GM23338 (cell line): Measurements from ENCODE around the gene TRDN. TPM values are rescaled to one million over a fixed set of nuclear protein-coding genes. Genes with fewer than 3 reads are reported as not detected.

Experiments used
- ATAC-seq: fragments of 200-7000 bp; cut with Tn5 transposase; 3 replicates; pipeline ENCODE4 v1.9.1; 2020
- DNase-seq: peaks from one replicate; pipeline ENCODE4 v3.0.0-alpha.2; 2015; ENCODE audit warnings: low spot score
- H2AFZ ChIP-seq: fragments of 200-600 bp; sonication (generic); 2 replicates; pipeline ENCODE4 v1.8.0; 2016; ENCODE audit warnings: antibody characterized with exemption, mild to moderate bottlenecking, moderate library complexity
- H3F3A ChIP-seq: fragments of 200-600 bp; sonication (generic); replicated peaks from 2 replicates; pipeline ENCODE4 v1.8.0; 2017; ENCODE audit warnings: antibody characterized with exemption, mixed run types, low read depth
- H3K27ac ChIP-seq: fragments of 200-600 bp; sonication (generic); 2 replicates; pipeline ENCODE4 v1.6.1; 2016; ENCODE audit warnings: low read depth
- H3K27me3 ChIP-seq: fragments of 200-600 bp; sonication (generic); 2 replicates; pipeline ENCODE4 v1.8.0; 2016; ENCODE audit warnings: mild to moderate bottlenecking, mixed run types, moderate library complexity; ENCODE audit not compliant: insufficient read depth
- H3K36me3 ChIP-seq: fragments of 200-600 bp; sonication (generic); 2 replicates; pipeline ENCODE4 v1.8.0; 2016; ENCODE audit warnings: mild to moderate bottlenecking; ENCODE audit not compliant: insufficient read depth
- H3K4me1 ChIP-seq: fragments of 200-600 bp; sonication (generic); 2 replicates; pipeline ENCODE4 v1.8.0; 2016; ENCODE audit warnings: mild to moderate bottlenecking, moderate library complexity; ENCODE audit not compliant: insufficient read depth
- H3K4me2 ChIP-seq: fragments of 200-600 bp; sonication (generic); 2 replicates; pipeline ENCODE4 v1.7.1; 2017; ENCODE audit warnings: mixed run types
- H3K4me3 ChIP-seq: fragments of 200-600 bp; sonication (generic); 2 replicates; pipeline ENCODE4 v1.6.1; 2016; ENCODE audit warnings: mixed run types
- H3K79me2 ChIP-seq: fragments of 200-600 bp; sonication (generic); replicated peaks from 2 replicates; pipeline ENCODE4 v1.8.0; 2017; ENCODE audit warnings: mild to moderate bottlenecking; ENCODE audit not compliant: insufficient read depth
- H3K9me2 ChIP-seq: fragments of 200-600 bp; sonication (generic); 2 replicates; pipeline ENCODE4 v1.8.0; 2017; ENCODE audit not compliant: insufficient read depth
- H4K20me1 ChIP-seq: fragments of 200-600 bp; sonication (generic); replicated peaks from 2 replicates; pipeline ENCODE4 v1.8.0; 2017; ENCODE audit warnings: mild to moderate bottlenecking; ENCODE audit not compliant: insufficient read depth
- H3K27ac Mint-ChIP-seq: 2 replicates; pipeline ENCODE4 v1.8.0; 2020; ENCODE audit warnings: inconsistent platforms, mild to moderate bottlenecking, moderate library complexity, mixed read lengths
- H3K27me3 Mint-ChIP-seq: 3 replicates; pipeline ENCODE4 v1.8.0; 2022; ENCODE audit warnings: low read depth, mild to moderate bottlenecking, moderate library complexity, mixed read lengths, inconsistent platforms; ENCODE audit not compliant: insufficient read depth, poor library complexity
- H3K36me3 Mint-ChIP-seq: 3 replicates; pipeline ENCODE4 v1.8.0; 2021; ENCODE audit warnings: low read depth, mild to moderate bottlenecking, inconsistent platforms, moderate library complexity, mixed read lengths
- H3K4me1 Mint-ChIP-seq: 3 replicates; pipeline ENCODE4 v1.8.0; 2020; ENCODE audit warnings: mild to moderate bottlenecking, inconsistent platforms, mixed read lengths
- H3K4me3 Mint-ChIP-seq: 3 replicates; pipeline ENCODE4 v1.8.0; 2021; ENCODE audit warnings: moderate library complexity, mild to moderate bottlenecking, inconsistent platforms, mixed read lengths
- H3K9me3 Mint-ChIP-seq: 3 replicates; pipeline ENCODE4 v1.8.0; 2020; ENCODE audit warnings: moderate library complexity, mild to moderate bottlenecking, inconsistent platforms, mixed read lengths
- CREB1 ChIP-seq: fragments of 250-450 bp; sonication (Bioruptor Pico); IDR thresholded peaks from 2 replicates; pipeline ENCODE4 v1.5.0; 2020; ENCODE audit warnings: low read depth, mild to moderate bottlenecking, moderate library complexity
- CTCF ChIP-seq, 2 experiments: fragments of 200-600 bp in 1 of 2; sonication (generic) in 1 of 2; conservative IDR thresholded peaks; 2 replicates each; pipeline versions ENCODE4 v1.5.1 to v1.6.1; 2016 to 2017; ENCODE audit warnings: antibody characterized with exemption in 2 of 2, low read depth in 2 of 2, mild to moderate bottlenecking in 2 of 2, moderate library complexity in 1 of 2
- EZH2 ChIP-seq: fragments of 200-600 bp; sonication (generic); IDR thresholded peaks from one replicate; pipeline ENCODE4 v1.8.0; 2017; ENCODE audit warnings: antibody characterized with exemption, mild to moderate bottlenecking, low read depth; ENCODE audit not compliant: unreplicated experiment
- EZH2phosphoT487 ChIP-seq: fragments of 200-600 bp; sonication (generic); IDR thresholded peaks from one replicate; pipeline ENCODE4 v1.8.1; 2018; ENCODE audit warnings: antibody characterized with exemption; ENCODE audit not compliant: unreplicated experiment
- JUNB ChIP-seq: IDR thresholded peaks from one replicate; pipeline ENCODE4 v1.6.1; 2016; ENCODE audit warnings: antibody characterized with exemption; ENCODE audit not compliant: unreplicated experiment
- NANOG ChIP-seq: IDR thresholded peaks from 2 replicates; pipeline ENCODE4 v1.6.1; 2016; ENCODE audit warnings: antibody characterized with exemption, borderline replicate concordance
- POLR2AphosphoS5 ChIP-seq: IDR thresholded peaks from 2 replicates; pipeline ENCODE4 v1.6.1; 2016; ENCODE audit warnings: antibody characterized with exemption, low read depth
- STAT1 ChIP-seq: IDR thresholded peaks from one replicate; pipeline ENCODE4 v1.6.1; 2016; ENCODE audit warnings: antibody characterized with exemption; ENCODE audit not compliant: unreplicated experiment
- ZNF114 ChIP-seq: fragments of 250-450 bp; sonication (Bioruptor Pico); IDR thresholded peaks from 2 replicates; pipeline ENCODE4 v1.5.0; 2020; ENCODE audit warnings: mild to moderate bottlenecking, moderate library complexity
- ZNF331 ChIP-seq: fragments of 250-450 bp; sonication (Bioruptor Pico); IDR thresholded peaks from 2 replicates; pipeline ENCODE4 v1.5.0; 2020; ENCODE audit warnings: low read depth, mild to moderate bottlenecking, moderate library complexity
- polyA plus RNA-seq: library from polyadenylated mRNA; unstranded; fragments of >200 nt; fragmentation: Nextera tagmentation; extraction: Ambion mirVana; gene quantifications from 2 replicates; pipeline ENCODE4 v1.2.1, GENCODE V29; 2016
- total RNA-seq: library from RNA; depleted of rRNA; stranded (reverse); fragments of >200 nt; shearing (Covaris generic); gene quantifications from 2 replicates; pipeline ENCODE4 v1.2.3, GENCODE V29; 2014
- TF ChIP-seq, protein P1 (sequence below): IDR thresholded peaks from one replicate; pipeline ENCODE4 v1.6.1; 2018; ENCODE audit warnings: antibody characterized with exemption; ENCODE audit not compliant: unreplicated experiment
- TF ChIP-seq, protein P2 (sequence below): IDR thresholded peaks from 2 replicates; pipeline ENCODE4 v1.6.1; 2016; ENCODE audit warnings: antibody characterized with exemption
- TF ChIP-seq, protein P3 (sequence below): fragments of 250-450 bp; sonication (Bioruptor Pico); IDR thresholded peaks from 2 replicates; pipeline ENCODE4 v1.5.0; 2020; ENCODE audit warnings: mild to moderate bottlenecking, moderate library complexity

The TRDN gene
- total and polyA plus RNA-seq, 2 experiments from 2014 or later, result 35.5 to 137 TPM

GRCh38 chr6:123648723-123649122 is 12.0 kb upstream of the TRDN start:
- Mint-ChIP-seq H3K4me1 (no peaks in the 10 kb centered on the region), H3K9me3 (peaks cover 11% of the 10 kb centered on the region; the same call in 1 of the 3 replicates), H3K27me3 (peaks cover 2% of the 10 kb centered on the region), H3K36me3 (no peaks in the 10 kb centered on the region; the same call in 2 of the 3 replicates), H3K4me3 (no peak overlapping the region), H3K27ac (no peak overlapping the region)
- TF ChIP-seq EZH2phosphoT487, result no peak
- TF ChIP-seq, protein P1, sequence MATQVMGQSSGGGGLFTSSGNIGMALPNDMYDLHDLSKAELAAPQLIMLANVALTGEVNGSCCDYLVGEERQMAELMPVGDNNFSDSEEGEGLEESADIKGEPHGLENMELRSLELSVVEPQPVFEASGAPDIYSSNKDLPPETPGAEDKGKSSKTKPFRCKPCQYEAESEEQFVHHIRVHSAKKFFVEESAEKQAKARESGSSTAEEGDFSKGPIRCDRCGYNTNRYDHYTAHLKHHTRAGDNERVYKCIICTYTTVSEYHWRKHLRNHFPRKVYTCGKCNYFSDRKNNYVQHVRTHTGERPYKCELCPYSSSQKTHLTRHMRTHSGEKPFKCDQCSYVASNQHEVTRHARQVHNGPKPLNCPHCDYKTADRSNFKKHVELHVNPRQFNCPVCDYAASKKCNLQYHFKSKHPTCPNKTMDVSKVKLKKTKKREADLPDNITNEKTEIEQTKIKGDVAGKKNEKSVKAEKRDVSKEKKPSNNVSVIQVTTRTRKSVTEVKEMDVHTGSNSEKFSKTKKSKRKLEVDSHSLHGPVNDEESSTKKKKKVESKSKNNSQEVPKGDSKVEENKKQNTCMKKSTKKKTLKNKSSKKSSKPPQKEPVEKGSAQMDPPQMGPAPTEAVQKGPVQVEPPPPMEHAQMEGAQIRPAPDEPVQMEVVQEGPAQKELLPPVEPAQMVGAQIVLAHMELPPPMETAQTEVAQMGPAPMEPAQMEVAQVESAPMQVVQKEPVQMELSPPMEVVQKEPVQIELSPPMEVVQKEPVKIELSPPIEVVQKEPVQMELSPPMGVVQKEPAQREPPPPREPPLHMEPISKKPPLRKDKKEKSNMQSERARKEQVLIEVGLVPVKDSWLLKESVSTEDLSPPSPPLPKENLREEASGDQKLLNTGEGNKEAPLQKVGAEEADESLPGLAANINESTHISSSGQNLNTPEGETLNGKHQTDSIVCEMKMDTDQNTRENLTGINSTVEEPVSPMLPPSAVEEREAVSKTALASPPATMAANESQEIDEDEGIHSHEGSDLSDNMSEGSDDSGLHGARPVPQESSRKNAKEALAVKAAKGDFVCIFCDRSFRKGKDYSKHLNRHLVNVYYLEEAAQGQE, result no peak
- TF ChIP-seq, protein P2, sequence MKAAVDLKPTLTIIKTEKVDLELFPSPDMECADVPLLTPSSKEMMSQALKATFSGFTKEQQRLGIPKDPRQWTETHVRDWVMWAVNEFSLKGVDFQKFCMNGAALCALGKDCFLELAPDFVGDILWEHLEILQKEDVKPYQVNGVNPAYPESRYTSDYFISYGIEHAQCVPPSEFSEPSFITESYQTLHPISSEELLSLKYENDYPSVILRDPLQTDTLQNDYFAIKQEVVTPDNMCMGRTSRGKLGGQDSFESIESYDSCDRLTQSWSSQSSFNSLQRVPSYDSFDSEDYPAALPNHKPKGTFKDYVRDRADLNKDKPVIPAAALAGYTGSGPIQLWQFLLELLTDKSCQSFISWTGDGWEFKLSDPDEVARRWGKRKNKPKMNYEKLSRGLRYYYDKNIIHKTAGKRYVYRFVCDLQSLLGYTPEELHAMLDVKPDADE, result no peak
- no peak for TF ChIP-seq STAT1
- no peak for TF ChIP-seq POLR2AphosphoS5
- no peak for TF ChIP-seq EZH2
- TF ChIP-seq, protein P3, sequence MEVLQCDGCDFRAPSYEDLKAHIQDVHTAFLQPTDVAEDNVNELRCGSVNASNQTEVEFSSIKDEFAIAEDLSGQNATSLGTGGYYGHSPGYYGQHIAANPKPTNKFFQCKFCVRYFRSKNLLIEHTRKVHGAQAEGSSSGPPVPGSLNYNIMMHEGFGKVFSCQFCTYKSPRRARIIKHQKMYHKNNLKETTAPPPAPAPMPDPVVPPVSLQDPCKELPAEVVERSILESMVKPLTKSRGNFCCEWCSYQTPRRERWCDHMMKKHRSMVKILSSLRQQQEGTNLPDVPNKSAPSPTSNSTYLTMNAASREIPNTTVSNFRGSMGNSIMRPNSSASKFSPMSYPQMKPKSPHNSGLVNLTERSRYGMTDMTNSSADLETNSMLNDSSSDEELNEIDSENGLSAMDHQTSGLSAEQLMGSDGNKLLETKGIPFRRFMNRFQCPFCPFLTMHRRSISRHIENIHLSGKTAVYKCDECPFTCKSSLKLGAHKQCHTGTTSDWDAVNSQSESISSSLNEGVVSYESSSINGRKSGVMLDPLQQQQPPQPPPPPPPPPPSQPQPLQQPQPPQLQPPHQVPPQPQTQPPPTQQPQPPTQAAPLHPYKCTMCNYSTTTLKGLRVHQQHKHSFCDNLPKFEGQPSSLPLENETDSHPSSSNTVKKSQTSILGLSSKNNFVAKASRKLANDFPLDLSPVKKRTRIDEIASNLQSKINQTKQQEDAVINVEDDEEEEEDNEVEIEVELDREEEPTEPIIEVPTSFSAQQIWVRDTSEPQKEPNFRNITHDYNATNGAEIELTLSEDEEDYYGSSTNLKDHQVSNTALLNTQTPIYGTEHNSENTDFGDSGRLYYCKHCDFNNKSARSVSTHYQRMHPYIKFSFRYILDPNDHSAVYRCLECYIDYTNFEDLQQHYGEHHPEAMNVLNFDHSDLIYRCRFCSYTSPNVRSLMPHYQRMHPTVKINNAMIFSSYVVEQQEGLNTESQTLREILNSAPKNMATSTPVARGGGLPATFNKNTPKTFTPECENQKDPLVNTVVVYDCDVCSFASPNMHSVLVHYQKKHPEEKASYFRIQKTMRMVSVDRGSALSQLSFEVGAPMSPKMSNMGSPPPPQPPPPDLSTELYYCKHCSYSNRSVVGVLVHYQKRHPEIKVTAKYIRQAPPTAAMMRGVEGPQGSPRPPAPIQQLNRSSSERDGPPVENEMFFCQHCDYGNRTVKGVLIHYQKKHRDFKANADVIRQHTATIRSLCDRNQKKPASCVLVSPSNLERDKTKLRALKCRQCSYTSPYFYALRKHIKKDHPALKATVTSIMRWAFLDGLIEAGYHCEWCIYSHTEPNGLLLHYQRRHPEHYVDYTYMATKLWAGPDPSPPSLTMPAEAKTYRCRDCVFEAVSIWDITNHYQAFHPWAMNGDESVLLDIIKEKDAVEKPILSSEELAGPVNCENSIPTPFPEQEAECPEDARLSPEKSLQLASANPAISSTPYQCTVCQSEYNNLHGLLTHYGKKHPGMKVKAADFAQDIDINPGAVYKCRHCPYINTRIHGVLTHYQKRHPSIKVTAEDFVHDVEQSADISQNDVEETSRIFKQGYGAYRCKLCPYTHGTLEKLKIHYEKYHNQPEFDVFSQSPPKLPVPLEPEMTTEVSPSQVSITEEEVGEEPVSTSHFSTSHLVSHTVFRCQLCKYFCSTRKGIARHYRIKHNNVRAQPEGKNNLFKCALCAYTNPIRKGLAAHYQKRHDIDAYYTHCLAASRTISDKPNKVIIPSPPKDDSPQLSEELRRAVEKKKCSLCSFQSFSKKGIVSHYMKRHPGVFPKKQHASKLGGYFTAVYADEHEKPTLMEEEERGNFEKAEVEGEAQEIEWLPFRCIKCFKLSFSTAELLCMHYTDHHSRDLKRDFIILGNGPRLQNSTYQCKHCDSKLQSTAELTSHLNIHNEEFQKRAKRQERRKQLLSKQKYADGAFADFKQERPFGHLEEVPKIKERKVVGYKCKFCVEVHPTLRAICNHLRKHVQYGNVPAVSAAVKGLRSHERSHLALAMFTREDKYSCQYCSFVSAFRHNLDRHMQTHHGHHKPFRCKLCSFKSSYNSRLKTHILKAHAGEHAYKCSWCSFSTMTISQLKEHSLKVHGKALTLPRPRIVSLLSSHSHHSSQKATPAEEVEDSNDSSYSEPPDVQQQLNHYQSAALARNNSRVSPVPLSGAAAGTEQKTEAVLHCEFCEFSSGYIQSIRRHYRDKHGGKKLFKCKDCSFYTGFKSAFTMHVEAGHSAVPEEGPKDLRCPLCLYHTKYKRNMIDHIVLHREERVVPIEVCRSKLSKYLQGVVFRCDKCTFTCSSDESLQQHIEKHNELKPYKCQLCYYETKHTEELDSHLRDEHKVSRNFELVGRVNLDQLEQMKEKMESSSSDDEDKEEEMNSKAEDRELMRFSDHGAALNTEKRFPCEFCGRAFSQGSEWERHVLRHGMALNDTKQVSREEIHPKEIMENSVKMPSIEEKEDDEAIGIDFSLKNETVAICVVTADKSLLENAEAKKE (CRISPR knock-in tag), result no peak
- TF ChIP-seq JUNB, result no peak
- no peak for TF ChIP-seq ZNF114 (CRISPR knock-in tag)
- no peak for TF ChIP-seq CREB1 (CRISPR knock-in tag)
- no peak for TF ChIP-seq ZNF331 (CRISPR knock-in tag)
- no peak for TF ChIP-seq CTCF (conservative IDR thresholded peaks at IDR 0.05; ENCODE audit: low read depth in 2 of 2)
- no peak for TF ChIP-seq NANOG
- Histone ChIP-seq H3K9me2 (no peaks in the 10 kb centered on the region), H3K4me1 (no peaks in the 10 kb centered on the region), H3K36me3 (no peaks in the 10 kb centered on the region), H3K27me3 (no peaks in the 10 kb centered on the region), H3K4me3 (no peak overlapping the region), H3F3A (no peaks in the 10 kb centered on the region), H3K79me2 (no peaks in the 10 kb centered on the region), H2AFZ (no peak overlapping the region), H3K4me2 (no peak overlapping the region), H4K20me1 (no peaks in the 10 kb centered on the region), H3K27ac (no peak overlapping the region)
- ATAC-seq (no peak), DNase-seq (no peak)
